Neural cell (in vitro differentiated cells): ENCODE measurements around the gene TBR1. TPM values are rescaled to one million over a fixed set of nuclear protein-coding genes. Genes with fewer than 3 reads are reported as not detected.

Experiments used
- H2AFZ ChIP-seq: fragments of 200-600, 300-800 bp; sonication (generic), shearing (Covaris generic); 2 replicates; pipeline ENCODE4 v1.6.0; 2014; ENCODE audit warnings: low read depth, mild to moderate bottlenecking, antibody characterized with exemption, low read length, moderate library complexity
- H3F3A ChIP-seq: fragments of 200-600 bp; shearing (Covaris generic); 2 replicates; pipeline ENCODE4 v1.6.1; 2016; ENCODE audit warnings: mild to moderate bottlenecking, moderate library complexity, mixed read lengths, antibody characterized with exemption, low read length; ENCODE audit not compliant: insufficient read depth, poor library complexity, severe bottlenecking
- H3K27ac ChIP-seq: fragments of 200-600, 300-800 bp; sonication (generic), shearing (Covaris generic); 2 replicates; pipeline ENCODE4 v1.5.1; 2014; ENCODE audit warnings: mild to moderate bottlenecking, low read length, moderate library complexity
- H3K27me3 ChIP-seq: fragments of 300-800, 200-600 bp; sonication (generic), shearing (Covaris generic); 2 replicates; pipeline ENCODE4 v1.6.0; 2014; ENCODE audit warnings: mild to moderate bottlenecking, low read depth, low read length, moderate library complexity; ENCODE audit not compliant: insufficient read depth
- H3K36me3 ChIP-seq: fragments of 300-800, 200-600 bp; sonication (generic), shearing (Covaris generic); 2 replicates; pipeline ENCODE4 v1.5.1; 2014; ENCODE audit warnings: mild to moderate bottlenecking, antibody characterized with exemption, low read length, moderate library complexity; ENCODE audit not compliant: insufficient read depth
- H3K4me2 ChIP-seq: fragments of 300-800, 200-600 bp; sonication (generic), shearing (Covaris generic); 2 replicates; pipeline ENCODE4 v1.6.0; 2014; ENCODE audit warnings: mild to moderate bottlenecking, low read length
- H3K4me3 ChIP-seq: fragments of 300-800, 200-600 bp; sonication (generic), shearing (Covaris generic); 2 replicates; pipeline ENCODE4 v1.5.1; 2014; ENCODE audit warnings: mild to moderate bottlenecking, low read length, moderate library complexity
- H3K79me2 ChIP-seq: fragments of 200-600 bp; shearing (Covaris generic); replicated peaks from 2 replicates; pipeline ENCODE4 v1.6.0; 2014; ENCODE audit warnings: mild to moderate bottlenecking, low read length, moderate library complexity; ENCODE audit not compliant: insufficient read depth
- H3K9ac ChIP-seq: fragments of 300-800, 200-600 bp; sonication (generic), shearing (Covaris generic); 2 replicates; pipeline ENCODE4 v1.6.1; 2016; ENCODE audit warnings: mild to moderate bottlenecking, low read length, mixed read lengths
- H3K9me2 ChIP-seq: fragments of 200-600 bp; shearing (Covaris generic); 2 replicates; pipeline ENCODE4 v1.6.1; 2016; ENCODE audit warnings: mild to moderate bottlenecking, low read length, mixed read lengths; ENCODE audit not compliant: insufficient read depth
- H3K9me3 ChIP-seq: fragments of 200-600, 300-800 bp; sonication (generic), shearing (Covaris generic); 2 replicates; pipeline ENCODE4 v1.6.1; 2016; ENCODE audit warnings: mild to moderate bottlenecking, mixed run types, low read length, moderate library complexity, mixed read lengths
- H4K20me1 ChIP-seq: fragments of 200-600 bp; shearing (Covaris generic); 2 replicates; pipeline ENCODE4 v1.6.1; 2016; ENCODE audit warnings: mild to moderate bottlenecking, mixed run types; ENCODE audit not compliant: insufficient read depth
- CTCF ChIP-seq: fragments of 450-650 bp; IDR thresholded peaks from 2 replicates; pipeline ENCODE4 v1.5.1; 2014; ENCODE audit warnings: antibody characterized with exemption, mild to moderate bottlenecking, moderate library complexity; ENCODE audit not compliant: poor library complexity, severe bottlenecking
- EP300 ChIP-seq: fragments of 450-650 bp; conservative IDR thresholded peaks from 2 replicates; pipeline ENCODE4 v1.6.1; 2014; ENCODE audit warnings: antibody characterized with exemption, mild to moderate bottlenecking, moderate library complexity; ENCODE audit not compliant: poor library complexity, severe bottlenecking
- MXI1 ChIP-seq: fragments of 450-650 bp; conservative IDR thresholded peaks from 2 replicates; pipeline ENCODE4 v1.6.1; 2014; ENCODE audit warnings: antibody characterized with exemption, mild to moderate bottlenecking; ENCODE audit not compliant: poor library complexity, severe bottlenecking
- POLR2AphosphoS5 ChIP-seq: IDR thresholded peaks from 2 replicates; pipeline ENCODE4 v1.6.1; 2012
- RAD21 ChIP-seq: fragments of 450-650 bp; conservative IDR thresholded peaks from 2 replicates; pipeline ENCODE4 v1.6.1; 2014; ENCODE audit warnings: antibody characterized with exemption, mild to moderate bottlenecking, moderate library complexity
- REST ChIP-seq: IDR thresholded peaks from 2 replicates; pipeline ENCODE4 v1.6.1; 2012; ENCODE audit warnings: borderline replicate concordance
- SMC3 ChIP-seq: fragments of 450-650 bp; conservative IDR thresholded peaks from 2 replicates; pipeline ENCODE4 v1.6.1; 2014; ENCODE audit warnings: antibody characterized with exemption, mild to moderate bottlenecking, moderate library complexity; ENCODE audit not compliant: poor library complexity
- TAF1 ChIP-seq: IDR thresholded peaks from 2 replicates; pipeline ENCODE4 v1.6.1; 2012; ENCODE audit warnings: low read depth
- polyA plus RNA-seq: library from polyadenylated mRNA; depleted of rRNA; stranded (reverse); fragments of >200 nt; gene quantifications from 2 replicates; pipeline ENCODE4 v1.2.3, GENCODE V29; 2014

Gene TBR1
- polyA plus RNA-seq, 1 donor from 2014 or later: 4.5 TPM

GRCh38 chr2:161425728-161426454 lies 9.8 kb downstream of the TBR1 start:
- no peak overlapping the region for H2AFZ ChIP-seq
- H3K9me2 ChIP-seq: no peaks in the 10 kb centered on the region
- no peak overlapping the region for H3K9ac ChIP-seq
- no peaks in the 10 kb centered on the region for H3F3A ChIP-seq
- TF ChIP-seq REST (no peak), POLR2AphosphoS5 (peak; percentile 35)
- H3K27ac ChIP-seq: no peak overlapping the region
- H3K9me3 ChIP-seq: peaks cover 3% of the 10 kb centered on the region
- no peaks in the 10 kb centered on the region for H3K79me2 ChIP-seq
- peak overlapping the region; percentile 64 for H3K4me3 ChIP-seq
- H3K27me3 ChIP-seq: peaks cover 96% of the 10 kb centered on the region
- H4K20me1 ChIP-seq: no peaks in the 10 kb centered on the region
- H3K36me3 ChIP-seq: no peaks in the 10 kb centered on the region
- H3K4me2 ChIP-seq: no peak overlapping the region

GRCh38 chr2:161426455-161426921 lies 10.4 kb downstream of the TBR1 start:
- H3K79me2 ChIP-seq: no peaks in the 10 kb centered on the region
- no peaks in the 10 kb centered on the region for H3F3A ChIP-seq
- H3K4me2 ChIP-seq: no peak overlapping the region
- TF ChIP-seq RAD21 (no peak), MXI1 (no peak), SMC3 (peak; percentile 36), CTCF (peak; percentile 52), REST (no peak), TAF1 (no peak), POLR2AphosphoS5 (peak; percentile 2), EP300 (no peak)
- H3K4me3 ChIP-seq: peak overlapping the region; percentile 55
- H3K9ac ChIP-seq: no peak overlapping the region
- no peak overlapping the region for H3K27ac ChIP-seq
- H3K9me2 ChIP-seq: no peaks in the 10 kb centered on the region
- no peaks in the 10 kb centered on the region for H3K36me3 ChIP-seq
- H2AFZ ChIP-seq: no peak overlapping the region
- H4K20me1 ChIP-seq: no peaks in the 10 kb centered on the region
- peaks cover 3% of the 10 kb centered on the region for H3K9me3 ChIP-seq
- H3K27me3 ChIP-seq: peaks cover 90% of the 10 kb centered on the region
